GM19468 (cell line): ENCODE measurements around the gene ASIC5.
"Not testable (repeated sequence)": the region's sequence is repeated elsewhere in the genome, so short reads cannot be mapped to it uniquely, and the experiment has no call there.

Source experiments
- ATAC-seq: cut with Tn5 transposase; IDR thresholded peaks from one replicate; pipeline ENCODE4 v1.9.1; 2021; ENCODE audit warnings: mild to moderate bottlenecking, moderate library complexity, moderate number of reproducible peaks; ENCODE audit not compliant: unreplicated experiment; ENCODE audit errors: extremely low read depth

The ASIC5 gene

DNA sequence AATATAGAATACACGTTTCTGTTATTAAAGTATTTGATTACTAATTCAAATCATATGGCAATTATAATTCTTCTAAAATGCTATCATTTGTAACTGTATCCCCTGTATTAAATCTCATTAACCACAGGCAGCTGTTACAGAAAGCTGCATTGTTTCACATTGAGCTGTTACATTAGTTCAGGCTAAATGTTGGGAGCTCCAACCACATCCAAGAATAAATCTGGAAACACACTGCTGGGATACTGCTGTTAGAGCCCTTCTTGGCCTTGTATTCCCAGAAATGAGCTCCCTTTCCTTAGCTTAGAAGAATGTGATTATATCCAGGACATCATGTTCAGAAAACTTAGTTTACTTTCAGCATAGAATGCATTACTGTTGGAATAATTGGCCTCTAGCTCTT, 59.1 kb downstream of the ASIC5 start:
- no peak for ATAC-seq

DNA sequence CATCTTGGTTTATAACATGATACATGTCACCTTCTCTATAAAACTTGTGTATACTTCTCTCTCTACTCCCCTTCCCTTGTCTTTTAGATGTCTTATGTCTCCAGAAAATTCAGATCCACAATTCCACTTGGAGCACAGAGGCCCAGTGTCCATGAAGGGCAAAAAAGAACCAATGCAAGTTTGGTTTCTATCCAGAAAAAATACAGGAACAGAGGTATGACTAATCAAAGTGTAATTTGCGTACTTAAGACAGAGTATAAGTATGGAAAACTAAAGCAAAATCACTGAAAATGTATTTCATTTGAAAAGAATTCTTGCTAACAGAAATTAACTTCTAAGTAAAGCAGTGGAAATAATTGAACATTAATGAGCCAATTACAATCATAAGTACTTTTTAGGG, 61.1 kb downstream of the ASIC5 start:
- no peak for ATAC-seq

DNA sequence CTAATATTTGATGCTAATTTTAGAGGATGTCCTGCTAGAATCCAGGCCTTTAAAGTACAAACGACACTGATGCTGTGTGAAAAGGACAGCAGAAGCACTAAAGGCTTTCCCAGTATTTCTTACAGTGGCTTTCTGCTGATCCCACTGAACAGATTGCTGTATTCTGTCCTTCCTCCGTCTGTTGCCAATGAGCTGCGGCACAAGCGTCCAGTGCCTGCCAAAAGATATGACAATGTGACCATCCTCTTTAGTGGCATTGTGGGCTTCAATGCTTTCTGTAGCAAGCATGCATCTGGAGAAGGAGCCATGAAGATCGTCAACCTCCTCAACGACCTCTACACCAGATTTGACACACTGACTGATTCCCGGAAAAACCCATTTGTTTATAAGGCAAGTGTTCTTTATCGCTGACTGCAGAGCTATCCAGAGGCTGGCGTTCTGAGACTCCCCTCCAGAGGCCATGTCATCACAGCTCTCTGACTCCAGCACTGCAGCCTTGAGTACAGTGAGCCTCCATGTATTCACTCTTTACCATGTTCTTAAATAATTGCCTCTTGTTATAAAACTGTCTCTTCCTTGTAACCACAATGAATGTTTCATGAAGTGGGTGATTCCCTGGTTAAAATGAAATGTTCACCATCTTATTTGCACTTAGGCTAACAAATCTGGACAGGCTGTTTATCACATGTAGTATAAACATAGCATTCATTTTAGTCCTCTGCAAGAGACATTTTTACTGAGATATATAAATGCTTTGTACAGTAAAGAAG, 63.7 kb downstream of the ASIC5 start:
- ATAC-seq, result no peak

DNA sequence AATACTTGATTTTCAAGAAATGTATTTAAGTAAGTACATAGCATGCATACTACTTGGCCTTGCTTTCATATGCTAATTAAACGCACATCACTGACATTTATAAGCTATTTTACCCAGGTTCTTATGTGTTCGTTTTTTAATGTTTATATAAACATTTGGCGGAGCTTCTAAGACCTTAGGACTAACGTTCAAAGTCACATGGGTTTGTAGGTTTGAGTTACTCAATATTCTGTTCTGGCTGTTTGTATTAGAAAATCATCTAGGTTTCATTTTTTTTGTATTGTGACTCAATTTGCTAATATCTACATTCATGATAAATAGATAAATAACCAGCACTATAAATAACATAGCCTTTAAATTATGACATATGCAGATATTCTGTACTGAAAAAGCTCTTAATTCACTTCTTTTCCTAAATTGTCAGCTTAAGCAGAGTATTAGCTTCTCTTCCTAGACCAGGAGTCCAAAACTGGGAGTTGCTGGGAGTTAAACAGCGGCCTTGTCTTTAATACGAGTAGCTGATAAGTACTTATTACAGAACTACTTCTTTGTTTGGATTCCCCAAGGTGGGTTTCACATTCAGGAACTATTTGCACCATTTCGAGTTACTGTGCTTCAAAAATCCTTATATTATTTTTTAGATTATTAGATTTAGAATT, 65.3 kb downstream of the ASIC5 start:
- ATAC-seq, result no peak

DNA sequence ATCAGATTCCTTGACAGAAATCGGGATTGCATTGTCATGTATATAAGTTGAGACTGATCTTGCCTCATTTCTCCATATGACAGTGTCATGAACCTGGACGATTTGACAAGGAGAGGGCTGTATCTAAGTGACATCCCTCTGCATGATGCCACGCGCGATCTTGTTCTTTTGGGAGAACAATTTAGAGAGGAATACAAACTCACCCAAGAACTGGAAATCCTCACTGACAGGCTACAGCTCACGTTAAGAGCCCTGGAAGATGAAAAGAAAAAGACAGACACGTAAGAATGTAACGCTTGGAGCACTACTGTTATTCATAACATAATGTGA, 66.3 kb downstream of the ASIC5 start:
- no peak for ATAC-seq

DNA sequence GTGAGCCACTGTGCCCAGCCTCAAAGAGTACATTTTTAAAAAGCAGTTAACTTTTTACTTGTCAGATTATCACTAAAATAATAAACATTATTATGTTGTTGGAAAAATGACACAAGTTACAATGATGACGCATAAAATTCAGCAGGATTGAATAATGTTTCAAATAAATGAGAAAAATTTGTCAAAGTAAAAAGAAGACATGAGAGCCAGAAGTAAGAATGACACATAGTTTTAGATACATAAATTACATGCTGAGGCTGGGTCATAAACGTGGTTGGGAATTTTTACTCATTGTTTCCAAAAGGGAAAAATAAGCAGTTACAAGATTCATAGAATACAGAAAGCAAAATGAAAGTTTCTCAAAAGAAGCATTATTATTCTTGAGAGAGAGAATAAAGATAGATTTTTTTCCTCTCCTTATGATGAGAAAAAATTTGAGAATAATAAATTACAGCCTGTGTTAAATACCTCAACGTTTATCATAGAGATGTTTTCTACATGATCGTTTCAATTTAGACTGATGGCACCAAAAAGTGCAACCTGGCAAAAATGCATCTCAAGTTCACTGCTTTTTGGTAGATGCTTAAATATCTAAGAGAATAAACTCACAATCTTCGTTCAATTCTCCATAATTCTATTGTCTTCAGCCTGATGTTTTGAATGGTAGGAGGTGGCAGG, 66.8 kb downstream of the ASIC5 start:
- ATAC-seq, result no peak

DNA sequence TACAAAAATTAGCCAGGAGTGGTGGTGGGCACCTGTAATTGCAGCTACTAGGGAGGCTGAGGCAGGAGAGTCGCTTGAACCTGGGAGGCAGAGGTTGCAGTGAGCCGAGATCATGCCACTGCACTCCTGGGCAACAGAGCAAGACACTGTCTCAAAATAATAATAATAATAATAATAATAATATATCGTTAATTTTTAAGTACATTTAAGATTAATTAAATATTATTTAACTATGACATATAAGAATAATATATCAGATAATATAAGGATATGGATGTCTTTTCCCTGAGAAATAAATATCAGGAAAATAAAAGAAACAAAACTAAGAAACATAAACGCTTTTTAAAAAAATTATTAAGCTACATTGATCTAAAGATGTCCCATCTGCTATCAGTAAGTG, 68.5 kb downstream of the ASIC5 start:
- not testable (repeated sequence) for ATAC-seq

DNA sequence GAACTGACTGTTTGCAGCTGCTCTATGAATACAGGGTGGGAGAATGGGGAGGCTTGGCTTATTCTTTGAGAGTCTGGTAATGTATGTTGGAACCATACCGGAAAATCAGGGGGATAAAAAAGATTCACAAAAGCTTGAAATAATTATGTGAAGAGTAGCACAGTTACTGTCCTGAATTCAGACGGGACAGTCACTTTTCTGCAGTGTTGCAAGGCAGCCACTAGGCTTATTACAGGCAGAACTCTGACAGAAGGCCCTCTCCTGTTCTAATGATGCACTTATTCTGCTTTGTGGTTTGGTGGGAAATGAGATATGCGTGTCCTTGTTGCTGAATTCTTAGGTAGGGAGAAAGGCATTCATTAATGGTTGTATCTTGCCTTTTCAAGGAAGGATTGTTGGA, 70.1 kb downstream of the ASIC5 start:
- no peak for ATAC-seq

DNA sequence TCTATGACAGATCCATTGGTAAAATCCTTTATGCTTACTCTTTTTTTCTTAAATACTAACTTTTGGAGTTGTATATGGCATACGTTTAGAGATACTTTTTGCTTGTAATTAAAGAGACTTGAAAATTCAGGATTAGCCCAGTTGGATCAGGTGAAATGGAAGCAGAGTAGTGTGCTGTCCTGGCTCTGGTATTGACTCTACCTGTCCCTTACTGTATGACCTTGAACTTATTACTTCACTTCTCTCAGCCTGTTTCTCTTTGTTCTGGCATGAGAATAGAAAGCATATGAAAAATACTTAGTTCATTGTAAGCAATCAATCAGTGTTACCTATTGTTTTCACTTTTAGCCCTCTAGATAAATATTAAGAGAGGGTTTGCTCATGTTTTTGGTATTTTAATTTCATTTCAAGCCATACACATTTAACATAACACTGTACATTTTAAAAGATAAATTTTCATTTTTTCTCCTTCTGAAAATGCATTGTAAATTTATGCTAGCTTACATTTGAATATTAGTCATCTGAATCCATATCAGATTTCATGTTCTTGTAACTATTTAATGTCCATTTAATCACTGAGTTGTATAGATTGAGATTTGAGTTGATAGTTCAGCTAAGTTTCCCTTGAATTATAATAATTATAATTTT, 71.4 kb downstream of the ASIC5 start:
- no peak for ATAC-seq

DNA sequence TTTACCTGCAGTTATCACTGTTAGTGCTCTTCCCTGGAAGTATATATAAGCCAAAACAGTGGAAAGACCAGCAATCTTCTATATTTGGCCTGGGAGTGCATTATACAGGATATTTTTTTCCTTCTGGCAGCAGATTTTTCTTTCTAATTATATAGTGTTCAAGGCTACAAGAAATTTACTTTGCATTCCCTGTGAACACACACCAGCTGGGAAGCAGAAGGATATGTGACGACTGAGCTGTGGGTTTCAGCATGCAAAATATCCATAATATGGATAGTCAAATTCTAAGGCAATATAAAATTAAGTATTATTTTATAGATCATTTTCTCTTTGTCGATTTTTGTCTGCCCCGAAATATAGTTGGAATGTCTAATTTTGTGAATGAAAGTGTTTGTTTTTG, 76.1 kb downstream of the ASIC5 start:
- ATAC-seq, result no peak

DNA sequence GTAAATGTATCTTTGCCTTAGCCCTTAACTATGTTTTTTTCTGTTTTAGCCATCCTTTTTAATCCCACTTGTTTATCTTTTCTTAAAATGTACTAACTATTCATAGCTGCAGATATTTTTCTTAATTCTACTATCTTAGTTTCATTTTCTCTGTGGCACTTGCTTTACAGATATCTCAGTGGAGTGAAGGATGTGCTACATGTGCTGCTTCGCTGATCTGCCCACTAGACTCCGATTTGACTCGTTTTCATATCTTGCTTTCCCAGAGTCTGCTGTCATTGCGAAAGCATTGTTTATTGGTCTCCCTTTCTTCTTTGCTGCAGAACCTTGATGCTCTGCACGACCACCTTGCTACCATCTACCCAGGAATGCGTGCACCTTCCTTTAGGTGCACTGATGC, 76.7 kb downstream of the ASIC5 start:
- ATAC-seq, result no peak

DNA sequence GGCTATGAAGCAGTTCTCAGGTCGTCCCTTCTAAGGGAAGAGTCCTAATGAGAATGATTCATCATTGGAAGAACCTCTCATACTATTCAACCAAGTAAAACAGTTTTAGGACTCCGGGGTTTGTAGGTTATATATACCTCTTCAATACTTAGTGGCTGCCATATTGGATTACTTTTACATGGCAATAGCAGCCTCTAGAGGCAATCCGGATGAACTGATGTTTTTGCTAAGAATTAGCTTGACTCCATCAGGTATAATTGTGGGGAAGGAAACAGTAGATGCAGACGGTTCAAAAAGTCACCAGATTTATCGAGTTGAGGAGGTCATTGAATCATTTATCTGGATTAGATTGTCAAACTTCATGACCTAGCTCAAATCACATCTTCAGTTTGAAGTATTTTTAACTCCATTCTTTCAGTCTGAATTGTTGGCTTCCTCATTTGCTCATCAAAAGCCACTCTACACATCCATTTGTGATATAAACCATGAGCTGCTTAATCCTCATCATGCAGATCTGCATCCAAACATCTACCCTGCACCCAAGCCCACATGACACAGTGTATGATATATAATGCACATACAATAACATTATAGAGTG, 78.9 kb downstream of the ASIC5 start:
- peak; percentile 99 for ATAC-seq

DNA sequence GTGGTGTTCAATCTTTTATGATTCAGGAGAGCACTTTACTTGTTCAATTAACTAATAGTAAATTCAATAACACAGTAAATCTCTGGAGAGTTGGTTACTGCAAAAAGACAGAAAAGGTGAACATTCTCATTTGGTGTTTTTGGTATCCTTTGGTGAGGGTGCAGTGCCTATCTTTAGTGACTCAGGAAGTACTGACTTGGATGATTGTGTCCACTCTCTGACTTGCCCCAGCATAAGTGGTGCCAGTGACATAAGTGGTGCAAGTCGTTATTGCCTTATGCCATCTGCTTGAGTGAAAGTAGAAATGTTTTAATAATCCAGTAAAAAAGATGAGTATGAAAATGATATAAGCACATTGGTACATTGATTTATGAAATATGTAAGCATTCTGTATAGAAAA, 80.2 kb downstream of the ASIC5 start:
- no peak for ATAC-seq

DNA sequence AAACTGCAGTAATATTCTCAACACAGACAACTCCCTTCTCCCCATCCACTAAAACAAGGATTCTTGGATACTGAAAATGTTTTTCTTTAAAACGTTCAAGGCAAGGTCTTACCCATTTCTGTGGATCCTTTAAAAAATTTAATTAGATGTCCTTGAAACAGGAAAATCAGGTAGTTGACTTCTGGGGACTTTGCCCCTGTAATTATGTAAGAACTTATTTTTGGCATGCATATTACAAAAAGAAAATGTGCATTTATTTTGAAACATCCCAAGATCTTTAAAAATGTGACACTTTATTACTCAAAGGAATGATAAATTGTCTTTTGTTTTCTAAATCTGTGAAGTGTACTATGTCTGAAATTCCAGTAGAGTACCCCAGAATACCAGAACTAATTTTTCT, 81.4 kb downstream of the ASIC5 start:
- no peak for ATAC-seq

DNA sequence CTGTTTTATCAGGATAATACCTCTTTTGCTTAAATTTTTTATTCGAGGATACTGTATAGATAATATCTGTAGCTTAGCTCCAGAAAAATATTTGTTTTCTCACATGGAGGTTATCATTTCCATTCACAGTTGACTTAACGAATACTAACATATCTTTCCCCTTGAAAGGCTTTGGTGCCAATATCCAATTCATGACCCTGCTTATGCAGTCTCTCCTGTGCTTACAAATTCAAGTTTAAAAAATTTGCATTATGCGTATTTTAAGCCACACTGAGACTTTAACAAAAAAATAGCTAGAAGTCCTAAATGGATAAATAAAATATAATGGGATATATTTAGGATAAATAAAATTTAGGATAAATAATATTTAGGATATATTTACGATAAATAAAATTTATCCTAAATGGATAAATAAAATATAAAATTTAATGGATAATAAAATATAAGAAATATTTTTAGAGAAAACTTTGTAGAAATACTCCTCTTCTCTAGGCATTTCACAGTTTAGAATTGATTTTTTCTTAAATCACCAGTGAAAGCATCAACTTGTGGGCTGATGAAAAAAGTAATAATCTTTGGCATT, 84.7 kb downstream of the ASIC5 start:
- ATAC-seq, result no peak

DNA sequence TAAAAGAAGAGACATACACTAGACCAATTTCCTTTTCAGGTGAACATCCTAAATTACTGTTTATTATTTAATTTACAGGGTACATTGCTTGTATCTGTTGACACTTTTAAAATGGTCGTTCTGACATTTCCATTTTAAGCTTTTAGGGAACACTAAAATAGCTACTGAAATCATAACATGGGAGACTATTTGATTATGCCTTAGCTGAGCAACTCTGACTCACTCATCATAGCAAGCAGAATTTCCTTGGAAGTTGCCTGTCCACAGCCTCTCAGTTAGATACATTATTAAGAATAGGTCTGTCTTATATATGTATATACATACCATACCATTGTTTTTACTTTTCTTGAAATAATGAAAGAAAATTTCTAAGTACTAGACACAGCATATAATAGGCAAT, 85.3 kb downstream of the ASIC5 start:
- ATAC-seq, result no peak
